Liver (tissue), 9 donors: Measurements from ENCODE around the gene ACOXL. TPM values are rescaled to one million over a fixed set of nuclear protein-coding genes. Genes with fewer than 3 reads are reported as not detected.

ENCODE experiments used
- DNase-seq: peaks from one replicate; pipeline ENCODE4 v3.0.0-alpha.2; 2017; ENCODE audit warnings: low spot score
- H3K27ac ChIP-seq, 2 donors: one replicate each; pipeline ENCODE4 v1.7.0; 2013; ENCODE audit warnings: inconsistent platforms in 2 of 2, low read length in 2 of 2, control low read depth in 1 of 2, low read depth in 1 of 2, mild to moderate bottlenecking in 1 of 2
- H3K27me3 ChIP-seq, 4 donors: one replicate each; pipeline versions ENCODE4 v1.6.1 to v1.7.0; 2013; ENCODE audit warnings: low read length in 3 of 4, inconsistent platforms in 1 of 4, mild to moderate bottlenecking in 1 of 4, moderate library complexity in 1 of 4; ENCODE audit not compliant: control insufficient read depth in 4 of 4, insufficient read depth in 4 of 4
- H3K36me3 ChIP-seq, 4 donors: one replicate each; pipeline versions ENCODE4 v1.6.1 to v1.7.0; 2013; ENCODE audit warnings: low read length in 3 of 4, mild to moderate bottlenecking in 3 of 4, low read depth in 1 of 4, moderate library complexity in 1 of 4; ENCODE audit not compliant: control insufficient read depth in 4 of 4, insufficient read depth in 3 of 4
- H3K4me1 ChIP-seq, 4 donors: one replicate each; pipeline versions ENCODE4 v1.6.1 to v1.7.0; 2013; ENCODE audit warnings: low read length in 3 of 4, mild to moderate bottlenecking in 3 of 4, moderate library complexity in 1 of 4; ENCODE audit not compliant: control insufficient read depth in 4 of 4, insufficient read depth in 4 of 4
- H3K4me3 ChIP-seq, 3 donors: one replicate each; pipeline versions ENCODE4 v1.6.1 to v1.7.0; 2013; ENCODE audit warnings: low read length in 3 of 3, control low read depth in 1 of 3, low read depth in 1 of 3, mild to moderate bottlenecking in 1 of 3
- H3K9ac ChIP-seq, 2 donors: one replicate each; pipeline ENCODE4 v1.7.0; 2013; ENCODE audit warnings: low read length in 2 of 2, mild to moderate bottlenecking in 2 of 2, moderate library complexity in 2 of 2, control low read depth in 1 of 2, low read depth in 1 of 2
- H3K9me3 ChIP-seq, 4 donors: one replicate each; pipeline versions ENCODE4 v1.6.1 to v1.7.0; 2013; ENCODE audit warnings: low read length in 3 of 4; ENCODE audit not compliant: control insufficient read depth in 4 of 4
- FOXA1 ChIP-seq: IDR thresholded peaks from 2 replicates; pipeline ENCODE4 v1.6.1; 2016; ENCODE audit warnings: antibody characterized with exemption
- GABPA ChIP-seq, 2 donors: IDR thresholded peaks in 1 of 2; conservative IDR thresholded peaks in 1 of 2; 2 replicates each; pipeline ENCODE4 v1.6.1; 2016; ENCODE audit warnings: antibody characterized with exemption in 2 of 2, mild to moderate bottlenecking in 1 of 2, moderate library complexity in 1 of 2
- HNF4A ChIP-seq, 2 donors: conservative IDR thresholded peaks; 2 replicates each; pipeline ENCODE4 v1.6.1; 2016; ENCODE audit warnings: antibody characterized with exemption in 2 of 2, mild to moderate bottlenecking in 2 of 2
- HNF4G ChIP-seq: IDR thresholded peaks from 2 replicates; pipeline ENCODE4 v1.6.1; 2016; ENCODE audit warnings: antibody characterized with exemption
- NR2F2 ChIP-seq: IDR thresholded peaks from 2 replicates; pipeline ENCODE4 v1.6.1; 2016; ENCODE audit warnings: antibody characterized with exemption
- RXRA ChIP-seq, 2 donors: IDR thresholded peaks; 2 replicates each; pipeline ENCODE4 v1.6.1; 2017 to 2018; ENCODE audit warnings: antibody characterized with exemption in 2 of 2, mild to moderate bottlenecking in 1 of 2
- SP1 ChIP-seq: IDR thresholded peaks from 2 replicates; pipeline ENCODE4 v1.6.1; 2018; ENCODE audit warnings: antibody characterized with exemption, mild to moderate bottlenecking
- TAF1 ChIP-seq: conservative IDR thresholded peaks from 2 replicates; pipeline ENCODE4 v1.6.1; 2016; ENCODE audit warnings: antibody characterized with exemption, mild to moderate bottlenecking
- YY1 ChIP-seq: IDR thresholded peaks from 2 replicates; pipeline ENCODE4 v1.6.1; 2016; ENCODE audit warnings: antibody characterized with exemption, mild to moderate bottlenecking
- WGBS: extraction: QIAGEN DNeasy Blood & Tissue Kit; methylation state at CpG from one replicate; pipeline ENCODE4 v1.1.7; 2013; 5-methylcytosine and 5-hydroxymethylcytosine counted together
- polyA plus RNA-seq, 2 donors: library from polyadenylated mRNA; stranded (reverse) in 1 of 2; unstranded in 1 of 2; fragments of 200-250 nt in 1 of 2; fragments of >200 nt in 1 of 2; fragmentation: Nextera tagmentation in 1 of 2; extraction: Ambion mirVana in 1 of 2; gene quantifications; one replicate each; pipeline versions ENCODE4 v1.2.1 to v1.2.3, GENCODE V29; 2013 to 2015
- total RNA-seq, 2 donors: library from RNA; depleted of rRNA; stranded (reverse); fragments of >200 nt; gene quantifications; one replicate each; pipeline ENCODE4 v1.2.3, GENCODE V29; 2014
- TF ChIP-seq, protein P1 (sequence below): IDR thresholded peaks from 2 replicates; pipeline ENCODE4 v1.6.1; 2016; ENCODE audit warnings: antibody characterized with exemption, mild to moderate bottlenecking
- TF ChIP-seq, protein P2 (sequence below): fragments of 150-350 bp; IDR thresholded peaks from 2 replicates; pipeline ENCODE4 v1.5.1; 2017; ENCODE audit warnings: improper control_type of control experiment, low read depth, low read length; ENCODE audit not compliant: missing input control
- TF ChIP-seq, protein P3 (sequence below): IDR thresholded peaks from 2 replicates; pipeline ENCODE4 v1.6.1; 2016; ENCODE audit warnings: antibody characterized with exemption
- TF ChIP-seq, protein P4 (sequence below): IDR thresholded peaks from 2 replicates; pipeline ENCODE4 v1.6.1; 2016; ENCODE audit warnings: antibody characterized with exemption
- donor health status: healthy.
- donor health status: healthy.
- donor health status: healthy.
- donor health status: healthy.
- donor health status: healthy.

ACOXL gene
- total and polyA plus RNA-seq, 4 donors: 0.07 TPM; not detected in 3

DNA sequence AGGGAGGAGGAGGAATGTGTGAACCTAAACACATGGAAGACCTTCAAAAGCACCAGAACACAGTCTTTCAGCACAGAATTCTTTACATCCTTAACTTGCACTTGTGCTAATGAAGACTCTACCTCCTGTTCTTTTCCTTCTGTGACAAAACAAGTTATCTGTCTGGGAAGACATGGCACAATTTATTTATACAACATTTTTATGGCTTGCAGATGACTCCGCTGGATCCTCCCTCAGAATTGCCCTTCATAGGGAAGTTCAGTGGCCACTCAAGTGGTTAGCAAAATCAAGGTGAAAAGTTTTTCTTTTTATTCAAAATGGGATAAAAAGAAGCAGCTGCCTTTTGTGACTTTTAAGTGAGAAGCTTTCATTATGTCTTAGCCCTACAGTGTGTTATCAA lies 409.7 kb downstream of the ACOXL start:
- TF ChIP-seq FOXA1 (no peak), SP1 (no peak), RXRA (IDR thresholded peaks at IDR 0.05) (no peak), HNF4G (no peak), TAF1 (no peak), NR2F2 (no peak)
- TF ChIP-seq, protein P1, sequence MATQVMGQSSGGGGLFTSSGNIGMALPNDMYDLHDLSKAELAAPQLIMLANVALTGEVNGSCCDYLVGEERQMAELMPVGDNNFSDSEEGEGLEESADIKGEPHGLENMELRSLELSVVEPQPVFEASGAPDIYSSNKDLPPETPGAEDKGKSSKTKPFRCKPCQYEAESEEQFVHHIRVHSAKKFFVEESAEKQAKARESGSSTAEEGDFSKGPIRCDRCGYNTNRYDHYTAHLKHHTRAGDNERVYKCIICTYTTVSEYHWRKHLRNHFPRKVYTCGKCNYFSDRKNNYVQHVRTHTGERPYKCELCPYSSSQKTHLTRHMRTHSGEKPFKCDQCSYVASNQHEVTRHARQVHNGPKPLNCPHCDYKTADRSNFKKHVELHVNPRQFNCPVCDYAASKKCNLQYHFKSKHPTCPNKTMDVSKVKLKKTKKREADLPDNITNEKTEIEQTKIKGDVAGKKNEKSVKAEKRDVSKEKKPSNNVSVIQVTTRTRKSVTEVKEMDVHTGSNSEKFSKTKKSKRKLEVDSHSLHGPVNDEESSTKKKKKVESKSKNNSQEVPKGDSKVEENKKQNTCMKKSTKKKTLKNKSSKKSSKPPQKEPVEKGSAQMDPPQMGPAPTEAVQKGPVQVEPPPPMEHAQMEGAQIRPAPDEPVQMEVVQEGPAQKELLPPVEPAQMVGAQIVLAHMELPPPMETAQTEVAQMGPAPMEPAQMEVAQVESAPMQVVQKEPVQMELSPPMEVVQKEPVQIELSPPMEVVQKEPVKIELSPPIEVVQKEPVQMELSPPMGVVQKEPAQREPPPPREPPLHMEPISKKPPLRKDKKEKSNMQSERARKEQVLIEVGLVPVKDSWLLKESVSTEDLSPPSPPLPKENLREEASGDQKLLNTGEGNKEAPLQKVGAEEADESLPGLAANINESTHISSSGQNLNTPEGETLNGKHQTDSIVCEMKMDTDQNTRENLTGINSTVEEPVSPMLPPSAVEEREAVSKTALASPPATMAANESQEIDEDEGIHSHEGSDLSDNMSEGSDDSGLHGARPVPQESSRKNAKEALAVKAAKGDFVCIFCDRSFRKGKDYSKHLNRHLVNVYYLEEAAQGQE: no peak
- TF ChIP-seq, protein P2, sequence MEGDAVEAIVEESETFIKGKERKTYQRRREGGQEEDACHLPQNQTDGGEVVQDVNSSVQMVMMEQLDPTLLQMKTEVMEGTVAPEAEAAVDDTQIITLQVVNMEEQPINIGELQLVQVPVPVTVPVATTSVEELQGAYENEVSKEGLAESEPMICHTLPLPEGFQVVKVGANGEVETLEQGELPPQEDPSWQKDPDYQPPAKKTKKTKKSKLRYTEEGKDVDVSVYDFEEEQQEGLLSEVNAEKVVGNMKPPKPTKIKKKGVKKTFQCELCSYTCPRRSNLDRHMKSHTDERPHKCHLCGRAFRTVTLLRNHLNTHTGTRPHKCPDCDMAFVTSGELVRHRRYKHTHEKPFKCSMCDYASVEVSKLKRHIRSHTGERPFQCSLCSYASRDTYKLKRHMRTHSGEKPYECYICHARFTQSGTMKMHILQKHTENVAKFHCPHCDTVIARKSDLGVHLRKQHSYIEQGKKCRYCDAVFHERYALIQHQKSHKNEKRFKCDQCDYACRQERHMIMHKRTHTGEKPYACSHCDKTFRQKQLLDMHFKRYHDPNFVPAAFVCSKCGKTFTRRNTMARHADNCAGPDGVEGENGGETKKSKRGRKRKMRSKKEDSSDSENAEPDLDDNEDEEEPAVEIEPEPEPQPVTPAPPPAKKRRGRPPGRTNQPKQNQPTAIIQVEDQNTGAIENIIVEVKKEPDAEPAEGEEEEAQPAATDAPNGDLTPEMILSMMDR: no peak
- Histone ChIP-seq H3K4me3 (no peak overlapping the region), H3K9me3 (no peaks in the 10 kb centered on the region), H3K36me3 (peaks cover 2 to 36% (median 24%) of the 10 kb centered on the region in 4 donors), H3K9ac (no peak overlapping the region), H3K27me3 (no peaks in the 10 kb centered on the region), H3K4me1 (peaks cover 0 to 20% (median 16%) of the 10 kb centered on the region in 4 donors), H3K27ac (no peak overlapping the region)
- WGBS: 91% methylated on average over 1 of the region's 1 CpG
- DNase-seq: no peak

DNA sequence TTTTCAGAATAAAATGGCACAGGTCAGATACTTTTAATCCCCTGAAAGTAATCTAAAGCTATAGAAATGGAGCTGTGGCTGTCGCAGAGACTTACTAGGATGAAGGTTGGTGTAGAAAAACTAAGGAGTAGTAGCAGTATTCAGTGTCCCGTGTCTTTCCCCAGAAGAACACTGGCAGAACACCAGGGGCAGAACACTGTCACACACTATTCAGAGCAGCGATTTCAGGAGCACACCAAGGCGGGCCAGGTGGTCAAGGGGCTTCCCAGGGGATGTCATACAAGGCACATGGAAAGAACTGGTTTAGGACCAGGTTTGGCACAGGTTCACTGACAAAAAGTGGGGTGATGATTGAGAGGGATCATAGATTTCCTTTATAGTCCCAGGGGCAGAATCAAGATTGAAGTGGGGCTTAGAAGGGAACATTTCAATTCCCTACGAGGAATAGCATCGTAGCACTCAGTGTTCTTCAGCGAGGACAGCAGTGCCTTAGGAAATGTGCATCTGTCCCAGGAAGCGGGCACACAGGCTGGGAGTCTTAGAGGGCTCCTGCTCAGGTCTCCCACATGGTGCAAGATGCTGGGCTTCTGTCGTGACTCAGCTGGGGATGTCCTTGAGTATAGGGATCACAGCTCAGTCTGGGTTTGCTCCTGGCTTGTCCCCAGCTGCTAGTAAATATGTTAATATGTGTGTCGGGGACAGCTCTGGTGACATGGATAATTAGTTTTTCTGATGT lies 410.9 kb downstream of the ACOXL start:
- H3K4me3 ChIP-seq: no peak overlapping the region
- peaks cover 1 to 20% (median 13%) of the 10 kb centered on the region in 4 donors for H3K4me1 ChIP-seq
- TF ChIP-seq YY1 (no peak), GABPA (IDR thresholded peaks at IDR 0.05 in 1 of 2, conservative IDR thresholded peaks at IDR 0.05 in 1 of 2) (no peak), HNF4G (no peak), FOXA1 (no peak), HNF4A (conservative IDR thresholded peaks at IDR 0.05) (no peak), TAF1 (no peak)
- TF ChIP-seq, protein P2: no peak
- TF ChIP-seq, protein P3, sequence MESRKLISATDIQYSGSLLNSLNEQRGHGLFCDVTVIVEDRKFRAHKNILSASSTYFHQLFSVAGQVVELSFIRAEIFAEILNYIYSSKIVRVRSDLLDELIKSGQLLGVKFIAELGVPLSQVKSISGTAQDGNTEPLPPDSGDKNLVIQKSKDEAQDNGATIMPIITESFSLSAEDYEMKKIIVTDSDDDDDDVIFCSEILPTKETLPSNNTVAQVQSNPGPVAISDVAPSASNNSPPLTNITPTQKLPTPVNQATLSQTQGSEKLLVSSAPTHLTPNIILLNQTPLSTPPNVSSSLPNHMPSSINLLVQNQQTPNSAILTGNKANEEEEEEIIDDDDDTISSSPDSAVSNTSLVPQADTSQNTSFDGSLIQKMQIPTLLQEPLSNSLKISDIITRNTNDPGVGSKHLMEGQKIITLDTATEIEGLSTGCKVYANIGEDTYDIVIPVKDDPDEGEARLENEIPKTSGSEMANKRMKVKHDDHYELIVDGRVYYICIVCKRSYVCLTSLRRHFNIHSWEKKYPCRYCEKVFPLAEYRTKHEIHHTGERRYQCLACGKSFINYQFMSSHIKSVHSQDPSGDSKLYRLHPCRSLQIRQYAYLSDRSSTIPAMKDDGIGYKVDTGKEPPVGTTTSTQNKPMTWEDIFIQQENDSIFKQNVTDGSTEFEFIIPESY: no peak
- TF ChIP-seq, protein P4, sequence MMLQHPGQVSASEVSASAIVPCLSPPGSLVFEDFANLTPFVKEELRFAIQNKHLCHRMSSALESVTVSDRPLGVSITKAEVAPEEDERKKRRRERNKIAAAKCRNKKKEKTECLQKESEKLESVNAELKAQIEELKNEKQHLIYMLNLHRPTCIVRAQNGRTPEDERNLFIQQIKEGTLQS: no peak
- DNase-seq: no peak
- WGBS: 96% methylated on average over 10 of the region's 10 CpGs
- H3K36me3 ChIP-seq: peaks cover 2 to 35% (median 22%) of the 10 kb centered on the region in 4 donors
- no peak overlapping the region for H3K9ac ChIP-seq
- H3K27me3 ChIP-seq: no peaks in the 10 kb centered on the region
- no peak overlapping the region for H3K27ac ChIP-seq
- H3K9me3 ChIP-seq: no peaks in the 10 kb centered on the region
